ENCODE results near the gene CDH4. TPM values are rescaled to one million over a fixed set of nuclear protein-coding genes. Genes with fewer than 3 reads are reported as not detected.

Gene CDH4
- total and polyA plus RNA-seq, 4 experiments from 2014 or later = 0.39 to 1.1 (median 0.41) TPM; not detected in 1

GRCh38 chr20:61510778-61511330, 258.8 kb downstream of the CDH4 start:
- H3K27me3 ChIP-seq (ENCODE audit: insufficient read depth, low read length) = no peaks in the 10 kb centered on the region

GRCh38 chr20:61512475-61512874, 260.4 kb downstream of the CDH4 start:
- Mint-ChIP-seq H3K36me3 (no peaks in the 10 kb centered on the region), H3K27me3 (no peaks in the 10 kb centered on the region), H3K27ac (no peak overlapping the region), H3K4me1 (no peaks in the 10 kb centered on the region), H3K4me3 (no peak overlapping the region), H3K9me3 (peaks cover 0 to 1% (median 0%) of the 10 kb centered on the region in 8 donors)
- Histone ChIP-seq H3K36me3 (ENCODE audit: insufficient read depth, low read length) (no peaks in the 10 kb centered on the region), H3K9me3 (ENCODE audit: control insufficient read depth in 1 of 2, low read length in 2 of 2) (no peaks in the 10 kb centered on the region), H3K4me1 (ENCODE audit: insufficient read depth, low read length) (no peaks in the 10 kb centered on the region), H3K27me3 (ENCODE audit: insufficient read depth, low read length) (no peaks in the 10 kb centered on the region), H3K27ac (ENCODE audit: low read depth, low read length) (no peak overlapping the region), H3K4me3 (ENCODE audit: low read length in 2 of 2) (no peak overlapping the region)
- intact Hi-C loops (cut with micrococcal nuclease) = no loop called here
- no peak for DNase-seq
- ChIA-PET POLR2A (ENCODE audit: partially characterized antibody) (no interaction called here), CTCF (ENCODE audit: partially characterized antibody) (no interaction called here)

More at GRCh38 chr20:61510778-61511330, 258.8 kb downstream of the CDH4 start:
- CTCF ChIA-PET (ENCODE audit: partially characterized antibody) = no interaction called here
- no peak for DNase-seq
- H3K36me3 ChIP-seq (ENCODE audit: insufficient read depth, low read length) = no peaks in the 10 kb centered on the region
- POLR2A ChIA-PET (ENCODE audit: partially characterized antibody) = no interaction called here
- Mint-ChIP-seq H3K4me3 (no peak overlapping the region), H3K9me3 (peaks cover 0 to 2% (median 0%) of the 10 kb centered on the region in 8 donors), H3K4me1 (no peaks in the 10 kb centered on the region), H3K27me3 (no peaks in the 10 kb centered on the region), H3K36me3 (no peaks in the 10 kb centered on the region), H3K27ac (no peak overlapping the region)
- intact Hi-C loops (cut with micrococcal nuclease) = no loop called here
- no peak overlapping the region for H3K4me3 ChIP-seq (ENCODE audit: low read length in 2 of 2)
- no peaks in the 10 kb centered on the region for H3K4me1 ChIP-seq (ENCODE audit: insufficient read depth, low read length)
- H3K27ac ChIP-seq (ENCODE audit: low read depth, low read length) = no peak overlapping the region
- no peaks in the 10 kb centered on the region for H3K9me3 ChIP-seq (ENCODE audit: control insufficient read depth in 1 of 2, low read length in 2 of 2)

GRCh38 chr20:61513124-61514017, 261.3 kb downstream of the CDH4 start:
- H3K36me3 ChIP-seq (ENCODE audit: insufficient read depth, low read length) = no peaks in the 10 kb centered on the region
- no peaks in the 10 kb centered on the region for H3K9me3 ChIP-seq (ENCODE audit: control insufficient read depth in 1 of 2, low read length in 2 of 2)
- intact Hi-C loops (cut with micrococcal nuclease) = no loop called here
- Mint-ChIP-seq H3K4me3 (no peak overlapping the region), H3K27ac (peak overlapping the region in 1 of 7 donors; percentile 29), H3K4me1 (no peaks in the 10 kb centered on the region), H3K36me3 (no peaks in the 10 kb centered on the region), H3K9me3 (peaks cover 0 to 2% (median 0%) of the 10 kb centered on the region in 8 donors), H3K27me3 (no peaks in the 10 kb centered on the region)
- POLR2A ChIA-PET (ENCODE audit: partially characterized antibody) = no interaction called here
- DNase-seq = no peak
- no peaks in the 10 kb centered on the region for H3K4me1 ChIP-seq (ENCODE audit: insufficient read depth, low read length)
- H3K27me3 ChIP-seq (ENCODE audit: insufficient read depth, low read length) = no peaks in the 10 kb centered on the region
- no peak overlapping the region for H3K27ac ChIP-seq (ENCODE audit: low read depth, low read length)
- CTCF ChIA-PET (ENCODE audit: partially characterized antibody) = no interaction called here
- no peak overlapping the region for H3K4me3 ChIP-seq (ENCODE audit: low read length in 2 of 2)

- Histone ChIP-seq H3K36me3 (ENCODE audit: insufficient read depth, low read length) (no peaks in the 10 kb centered on the region), H3K4me1 (ENCODE audit: insufficient read depth, low read length) (no peaks in the 10 kb centered on the region), H3K27me3 (ENCODE audit: insufficient read depth, low read length) (no peaks in the 10 kb centered on the region), H3K4me3 (ENCODE audit: low read length in 2 of 2) (no peak overlapping the region), H3K9me3 (ENCODE audit: control insufficient read depth in 1 of 2, low read length in 2 of 2) (no peaks in the 10 kb centered on the region), H3K27ac (ENCODE audit: low read depth, low read length) (no peak overlapping the region)
- intact Hi-C loops (cut with micrococcal nuclease) = no loop called here
- no peaks in the 10 kb centered on the region for H3K4me1 Mint-ChIP-seq
- DNase-seq = no peak
- H3K4me3 Mint-ChIP-seq = no peak overlapping the region
- H3K27ac Mint-ChIP-seq = no peak overlapping the region
- H3K36me3 Mint-ChIP-seq = no peaks in the 10 kb centered on the region
- ChIA-PET POLR2A (ENCODE audit: partially characterized antibody) (no interaction called here), CTCF (ENCODE audit: partially characterized antibody) (no interaction called here)
- H3K9me3 Mint-ChIP-seq = peaks cover 0 to 6% (median 0%) of the 10 kb centered on the region in 8 donors
- H3K27me3 Mint-ChIP-seq = no peaks in the 10 kb centered on the region
These were observed 261.9 kb downstream of the CDH4 start for GRCh38 chr20:61514018-61514365.

- Histone ChIP-seq H3K27ac (ENCODE audit: low read depth, low read length) (no peak overlapping the region), H3K4me1 (ENCODE audit: insufficient read depth, low read length) (no peaks in the 10 kb centered on the region), H3K27me3 (ENCODE audit: insufficient read depth, low read length) (no peaks in the 10 kb centered on the region), H3K4me3 (ENCODE audit: low read length in 2 of 2) (no peak overlapping the region), H3K36me3 (ENCODE audit: insufficient read depth, low read length) (no peaks in the 10 kb centered on the region), H3K9me3 (ENCODE audit: control insufficient read depth in 1 of 2, low read length in 2 of 2) (no peaks in the 10 kb centered on the region)
- Mint-ChIP-seq H3K9me3 (peaks cover 0 to 6% (median 0%) of the 10 kb centered on the region in 8 donors), H3K4me3 (no peak overlapping the region), H3K27ac (no peak overlapping the region), H3K36me3 (no peaks in the 10 kb centered on the region), H3K27me3 (no peaks in the 10 kb centered on the region), H3K4me1 (no peaks in the 10 kb centered on the region)
- no peak for DNase-seq
- intact Hi-C loops (cut with micrococcal nuclease) = no loop called here
- ChIA-PET CTCF (ENCODE audit: partially characterized antibody) (no interaction called here), POLR2A (ENCODE audit: partially characterized antibody) (no interaction called here)
These were observed 262.3 kb downstream of the CDH4 start for GRCh38 chr20:61514396-61514795.

- H3K9me3 Mint-ChIP-seq = peaks cover 0 to 6% (median 0%) of the 10 kb centered on the region in 8 donors
- Histone ChIP-seq H3K9me3 (ENCODE audit: control insufficient read depth in 1 of 2, low read length in 2 of 2) (no peaks in the 10 kb centered on the region), H3K4me3 (ENCODE audit: low read length in 2 of 2) (no peak overlapping the region), H3K4me1 (ENCODE audit: insufficient read depth, low read length) (no peaks in the 10 kb centered on the region), H3K36me3 (ENCODE audit: insufficient read depth, low read length) (no peaks in the 10 kb centered on the region), H3K27ac (ENCODE audit: low read depth, low read length) (no peak overlapping the region), H3K27me3 (ENCODE audit: insufficient read depth, low read length) (no peaks in the 10 kb centered on the region)
- CTCF ChIA-PET (ENCODE audit: partially characterized antibody) = no interaction called here
- H3K36me3 Mint-ChIP-seq = no peaks in the 10 kb centered on the region
- intact Hi-C loops (cut with micrococcal nuclease) = no loop called here
- no peak overlapping the region for H3K4me3 Mint-ChIP-seq
- H3K4me1 Mint-ChIP-seq = no peaks in the 10 kb centered on the region
- no peak overlapping the region for H3K27ac Mint-ChIP-seq
- POLR2A ChIA-PET (ENCODE audit: partially characterized antibody) = no interaction called here
- no peaks in the 10 kb centered on the region for H3K27me3 Mint-ChIP-seq
- DNase-seq = no peak
These were observed 262.9 kb downstream of the CDH4 start for GRCh38 chr20:61514805-61515505.

GRCh38 chr20:61515922-61516321, 263.9 kb downstream of the CDH4 start:
- no peak overlapping the region for H3K27ac Mint-ChIP-seq
- peaks cover 0 to 6% (median 0%) of the 10 kb centered on the region in 8 donors for H3K9me3 Mint-ChIP-seq
- no peak overlapping the region for H3K4me3 ChIP-seq (ENCODE audit: low read length in 2 of 2)
- ChIA-PET POLR2A (ENCODE audit: partially characterized antibody) (no interaction called here), CTCF (ENCODE audit: partially characterized antibody) (no interaction called here)
- H3K4me3 Mint-ChIP-seq = no peak overlapping the region
- no peak overlapping the region for H3K27ac ChIP-seq (ENCODE audit: low read depth, low read length)
- no peaks in the 10 kb centered on the region for H3K9me3 ChIP-seq (ENCODE audit: control insufficient read depth in 1 of 2, low read length in 2 of 2)
- H3K36me3 Mint-ChIP-seq = no peaks in the 10 kb centered on the region
- no peaks in the 10 kb centered on the region for H3K4me1 ChIP-seq (ENCODE audit: insufficient read depth, low read length)
- H3K27me3 Mint-ChIP-seq = no peaks in the 10 kb centered on the region
- H3K36me3 ChIP-seq (ENCODE audit: insufficient read depth, low read length) = no peaks in the 10 kb centered on the region
- no peak for DNase-seq
- H3K27me3 ChIP-seq (ENCODE audit: insufficient read depth, low read length) = no peaks in the 10 kb centered on the region
- H3K4me1 Mint-ChIP-seq = no peaks in the 10 kb centered on the region
- intact Hi-C loops (cut with micrococcal nuclease) = no loop called here
